Activated CD4-positive, alpha-beta T cell treated with anti-CD3 and anti-CD28 coated beads for 1 hour (primary cell): ENCODE data around the gene PLCD1.

Experiments used
- DNase-seq: peaks from one replicate; pipeline ENCODE4 v3.0.0-alpha.2; 2020

PLCD1 gene

GRCh38 chr3:37957539-37957936 is 71.9 kb downstream of the PLCD1 start:
- DNase-seq: no peak
